GM12872 (cell line): ENCODE results near the gene HGF.

Experiments
- TF ChIP-seq, protein P1 (sequence below): IDR thresholded peaks from 3 replicates; pipeline ENCODE4 v1.5.1; 2011; ENCODE audit warnings: low read depth, mild to moderate bottlenecking, low read length, moderate library complexity; ENCODE audit not compliant: insufficient read depth

Gene HGF

DNA sequence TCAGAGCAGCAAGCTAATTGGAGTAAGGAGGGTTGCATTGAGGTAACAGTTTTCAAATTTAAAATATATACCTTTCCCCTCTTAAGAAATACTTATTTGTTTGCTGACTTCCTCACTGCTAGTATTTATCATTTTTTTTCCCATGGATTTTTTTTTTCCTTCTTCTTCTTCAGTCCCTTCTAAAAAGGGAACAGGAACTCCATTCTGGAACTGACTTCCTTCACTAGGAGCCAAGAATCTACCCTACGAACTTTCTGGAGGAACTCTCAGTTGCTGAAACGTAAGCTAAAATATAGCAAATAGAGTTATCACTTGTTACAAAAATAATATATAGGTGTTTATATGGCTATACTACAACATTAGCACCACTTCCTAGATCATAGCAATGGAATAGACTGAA is 95.4 kb downstream of the HGF start:
- TF ChIP-seq, protein P1, sequence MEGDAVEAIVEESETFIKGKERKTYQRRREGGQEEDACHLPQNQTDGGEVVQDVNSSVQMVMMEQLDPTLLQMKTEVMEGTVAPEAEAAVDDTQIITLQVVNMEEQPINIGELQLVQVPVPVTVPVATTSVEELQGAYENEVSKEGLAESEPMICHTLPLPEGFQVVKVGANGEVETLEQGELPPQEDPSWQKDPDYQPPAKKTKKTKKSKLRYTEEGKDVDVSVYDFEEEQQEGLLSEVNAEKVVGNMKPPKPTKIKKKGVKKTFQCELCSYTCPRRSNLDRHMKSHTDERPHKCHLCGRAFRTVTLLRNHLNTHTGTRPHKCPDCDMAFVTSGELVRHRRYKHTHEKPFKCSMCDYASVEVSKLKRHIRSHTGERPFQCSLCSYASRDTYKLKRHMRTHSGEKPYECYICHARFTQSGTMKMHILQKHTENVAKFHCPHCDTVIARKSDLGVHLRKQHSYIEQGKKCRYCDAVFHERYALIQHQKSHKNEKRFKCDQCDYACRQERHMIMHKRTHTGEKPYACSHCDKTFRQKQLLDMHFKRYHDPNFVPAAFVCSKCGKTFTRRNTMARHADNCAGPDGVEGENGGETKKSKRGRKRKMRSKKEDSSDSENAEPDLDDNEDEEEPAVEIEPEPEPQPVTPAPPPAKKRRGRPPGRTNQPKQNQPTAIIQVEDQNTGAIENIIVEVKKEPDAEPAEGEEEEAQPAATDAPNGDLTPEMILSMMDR = no peak

DNA sequence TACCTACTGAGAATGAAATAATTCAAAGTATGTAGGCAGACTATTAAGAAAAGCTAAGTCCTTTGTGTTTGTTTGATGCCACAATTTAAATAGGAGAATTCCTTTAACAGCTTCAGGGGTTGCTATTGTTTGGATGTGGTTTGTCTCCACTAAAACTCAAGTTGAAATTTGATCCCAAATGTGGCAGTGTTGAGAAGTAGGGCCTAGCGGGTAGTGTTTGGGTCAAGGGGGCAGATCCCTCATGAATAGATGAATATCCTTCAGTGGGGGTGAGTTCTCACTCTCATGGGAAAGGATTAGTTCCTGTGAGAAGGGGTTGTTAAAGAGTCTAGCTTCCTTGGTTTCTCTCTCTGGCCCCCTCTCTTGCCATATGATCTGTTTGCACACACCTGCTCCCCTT is 97.0 kb downstream of the HGF start:
- TF ChIP-seq, protein P1 = no peak

DNA sequence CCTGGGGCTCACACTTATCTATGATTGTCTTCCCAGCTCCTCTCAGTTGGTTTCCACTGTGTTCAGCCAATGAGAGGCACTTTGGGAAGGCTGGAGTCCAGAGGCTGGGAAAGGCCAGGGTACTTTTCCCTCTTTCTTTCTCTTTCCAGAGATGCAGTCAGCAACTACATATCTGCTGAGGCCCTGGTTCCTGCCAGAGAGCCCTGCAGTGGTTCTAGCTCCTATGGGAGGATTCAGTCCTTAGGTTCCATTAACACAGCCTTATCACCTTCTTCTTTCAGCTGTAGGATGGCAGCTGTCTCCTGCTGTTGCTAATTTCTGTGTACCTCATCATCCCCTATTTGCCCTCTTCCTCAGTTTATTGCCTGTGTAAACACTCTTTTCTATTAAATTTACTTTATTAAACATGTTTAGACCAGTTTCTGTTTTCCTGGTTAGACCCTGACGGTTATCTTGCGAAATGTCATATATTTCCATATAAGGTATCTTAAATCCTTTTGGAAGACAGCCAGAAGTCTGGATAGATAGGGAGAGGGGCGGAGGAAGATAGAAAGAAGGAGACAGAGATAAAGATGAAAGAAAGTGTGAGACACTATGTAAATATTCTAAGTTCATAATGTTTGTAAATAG is 100.3 kb downstream of the HGF start:
- TF ChIP-seq, protein P1 = no peak

DNA sequence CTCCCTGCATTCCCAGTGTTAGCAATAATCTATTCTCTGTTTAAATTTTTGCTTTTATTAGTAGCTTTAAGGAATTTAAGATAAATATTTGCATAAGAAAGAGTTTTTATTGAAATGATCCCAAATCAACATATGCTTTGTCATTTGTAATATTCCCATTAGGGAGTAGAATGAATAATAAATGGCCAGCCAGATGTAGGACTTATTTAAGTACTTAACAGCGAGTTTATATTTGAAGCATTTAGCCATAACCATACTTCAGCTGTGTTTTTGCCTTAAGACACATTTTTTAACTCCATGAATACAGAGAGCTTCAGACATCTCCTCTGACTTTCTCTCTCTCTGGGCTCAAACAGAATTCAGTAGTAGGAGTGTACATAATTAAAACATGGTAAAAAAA is 103.6 kb downstream of the HGF start:
- TF ChIP-seq, protein P1 = no peak

DNA sequence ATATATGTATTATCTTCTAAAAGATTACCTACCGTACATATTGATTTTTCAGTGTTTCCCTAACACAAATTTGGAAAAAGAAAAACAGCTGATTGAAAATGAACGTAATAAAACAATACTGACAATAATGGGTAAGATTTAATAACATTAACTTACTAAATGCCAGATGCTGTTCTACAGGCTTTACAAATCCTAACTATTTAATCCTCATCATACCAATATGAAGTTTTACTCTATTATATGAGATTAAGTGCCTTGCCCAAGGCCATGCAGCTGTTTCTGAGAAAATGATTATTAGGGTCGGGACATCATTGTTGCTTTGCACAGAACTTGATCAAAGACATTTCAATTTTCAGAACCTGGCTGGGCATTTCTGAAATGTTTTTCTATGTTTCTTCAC is 104.6 kb downstream of the HGF start:
- TF ChIP-seq, protein P1 = no peak

DNA sequence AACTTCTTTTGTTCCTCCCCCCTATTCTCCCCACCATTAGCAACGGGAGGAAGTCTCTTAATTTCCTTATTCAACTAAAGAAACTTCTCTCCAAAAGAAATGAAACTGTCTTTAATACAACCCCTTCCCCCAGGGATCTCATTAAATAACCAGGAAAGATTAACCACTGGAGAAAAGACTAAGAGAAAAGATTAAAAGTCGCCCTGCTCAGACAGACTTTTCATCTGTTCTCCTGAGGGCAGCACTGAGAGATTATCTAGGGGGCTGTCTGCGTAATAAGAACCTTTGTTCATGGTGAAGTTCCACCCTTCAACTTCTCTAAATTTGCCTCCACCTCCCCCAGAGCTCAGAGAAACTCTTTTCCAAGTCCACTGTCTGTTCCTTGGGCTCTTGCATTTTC is 105.5 kb downstream of the HGF start:
- TF ChIP-seq, protein P1 = no peak

DNA sequence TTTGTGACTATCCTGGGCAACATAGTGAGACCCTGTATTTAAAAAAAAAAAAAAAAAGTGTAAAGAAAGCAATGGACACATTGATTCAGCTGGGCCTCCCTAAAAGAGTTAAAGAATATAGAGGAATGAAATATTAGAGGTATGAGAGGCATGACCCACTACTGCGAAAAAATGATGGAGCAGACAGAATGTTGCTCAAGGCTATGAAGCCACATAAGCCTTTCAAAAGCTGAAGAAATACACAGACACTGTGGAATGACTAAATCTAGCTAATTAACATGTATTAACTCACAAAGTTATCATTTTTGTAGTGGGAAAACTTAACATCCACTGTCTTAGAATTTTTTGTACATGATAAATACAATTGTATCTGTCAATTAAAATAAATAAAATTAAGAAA is 107.3 kb downstream of the HGF start:
- TF ChIP-seq, protein P1 = no peak
